ENCODE data around the gene PCDH15. TPM values are rescaled to one million over a fixed set of nuclear protein-coding genes. Genes with fewer than 3 reads are reported as not detected.

PCDH15 gene
- polyA plus RNA-seq, 1 of the 3 experiments (the other 2 are of a cell fraction) = 0.03 TPM

GRCh38 chr10:53886325-53887300, 914.4 kb downstream of the PCDH15 start:
- DNase-seq = no peak
- H3K4me2 ChIP-seq = no peak overlapping the region
- no peak overlapping the region for H3K9ac ChIP-seq
- no peak overlapping the region for H3K4me3 ChIP-seq (ENCODE audit: low read depth in 2 of 2, low read length in 1 of 2)
- H2AFZ ChIP-seq (ENCODE audit: low read depth) = no peak overlapping the region
- no peak for TF ChIP-seq TCF12 (IDR thresholded peaks at IDR 0.05)
- no peak for TF ChIP-seq SIN3A (IDR thresholded peaks at IDR 0.05; ENCODE audit: borderline replicate concordance, low read depth, low read length)
- no peak for TF ChIP-seq CHD2 (IDR thresholded peaks at IDR 0.05; ENCODE audit: low read length, partially characterized antibody)
- no peak overlapping the region for H3K27ac ChIP-seq (ENCODE audit: low read depth in 2 of 2, low read length in 1 of 2)
- ChIA-PET CTCF (interaction anchor here (1.0 to 1.3 kb wide), 2 partner anchors 8 to 18 kb away, joined by 3 to 4 read pairs; no protein-coding TSS in a partner anchor), POLR2A (no interaction called here)
- no peaks in the 10 kb centered on the region for H3K9me2 ChIP-seq
- peaks cover 0 to 3% of the 10 kb centered on the region in 2 experiments; a peak in 1 of 4 replicates for H3K4me1 ChIP-seq (ENCODE audit: control insufficient read depth in 1 of 2, insufficient read depth in 2 of 2, low read depth in 1 of 2, low read length in 1 of 2)
- H3K36me3 ChIP-seq (replicated peaks in 1 of 2; ENCODE audit: control insufficient read depth in 1 of 2, insufficient read depth in 2 of 2, low read length in 1 of 2) = no peaks in the 10 kb centered on the region
- no peaks in the 10 kb centered on the region for H3K9me3 ChIP-seq
- no peaks in the 10 kb centered on the region for H4K20me1 ChIP-seq (ENCODE audit: insufficient read depth)
- H3K79me2 ChIP-seq (ENCODE audit: insufficient read depth) = no peaks in the 10 kb centered on the region
- no peaks in the 10 kb centered on the region for H3K27me3 ChIP-seq (ENCODE audit: insufficient read depth)
- WGBS (ENCODE audit: low lambda C conversion rate) = 33% methylated on average over 9 of the region's 9 CpGs
- no peaks in the 10 kb centered on the region for H3F3A ChIP-seq (replicated peaks; ENCODE audit: insufficient read depth)

- 47% methylated on average over 4 of the region's 4 CpGs for WGBS (ENCODE audit: low lambda C conversion rate)
- Histone ChIP-seq H3K9me2 (no peaks in the 10 kb centered on the region), H3K4me2 (no peak overlapping the region), H3K9me3 (no peaks in the 10 kb centered on the region), H3F3A (replicated peaks; ENCODE audit: insufficient read depth) (no peaks in the 10 kb centered on the region), H2AFZ (ENCODE audit: low read depth) (no peak overlapping the region), H3K79me2 (ENCODE audit: insufficient read depth) (no peaks in the 10 kb centered on the region), H4K20me1 (ENCODE audit: insufficient read depth) (no peaks in the 10 kb centered on the region), H3K36me3 (replicated peaks in 1 of 2; ENCODE audit: control insufficient read depth in 1 of 2, insufficient read depth in 2 of 2, low read length in 1 of 2) (no peaks in the 10 kb centered on the region), H3K4me3 (ENCODE audit: low read depth in 2 of 2, low read length in 1 of 2) (no peak overlapping the region), H3K9ac (no peak overlapping the region), H3K27ac (ENCODE audit: low read depth in 2 of 2, low read length in 1 of 2) (no peak overlapping the region), H3K4me1 (ENCODE audit: control insufficient read depth in 1 of 2, insufficient read depth in 2 of 2, low read depth in 1 of 2, low read length in 1 of 2) (no peaks in the 10 kb centered on the region), H3K27me3 (ENCODE audit: insufficient read depth) (no peaks in the 10 kb centered on the region)
- POLR2A ChIA-PET = no interaction called here
- no peak for TF ChIP-seq IRF3 (IDR thresholded peaks at IDR 0.05; ENCODE audit: low read depth, low read length)
- TF ChIP-seq RXRA (IDR thresholded peaks at IDR 0.05; ENCODE audit: borderline replicate concordance, low read depth) = no peak
- TF ChIP-seq NFIC (IDR thresholded peaks at IDR 0.05; ENCODE audit: borderline replicate concordance) = no peak
- no peak for TF ChIP-seq RCOR1 (IDR thresholded peaks at IDR 0.05; ENCODE audit: low read length)
- TF ChIP-seq GATA2 (CRISPR knock-in tag; IDR thresholded peaks at IDR 0.05) = no peak
- DNase-seq = no peak
- CTCF ChIA-PET = no interaction called here
Observed at GRCh38 chr10:53864846-53865245, 936.2 kb downstream of the PCDH15 start.
